ENCODE data around the gene HOXC9. TPM values are rescaled to one million over a fixed set of nuclear protein-coding genes. Genes with fewer than 3 reads are reported as not detected.

Gene HOXC9
- total RNA-seq, 1 donor from 2014 or later: not detected

DNA sequence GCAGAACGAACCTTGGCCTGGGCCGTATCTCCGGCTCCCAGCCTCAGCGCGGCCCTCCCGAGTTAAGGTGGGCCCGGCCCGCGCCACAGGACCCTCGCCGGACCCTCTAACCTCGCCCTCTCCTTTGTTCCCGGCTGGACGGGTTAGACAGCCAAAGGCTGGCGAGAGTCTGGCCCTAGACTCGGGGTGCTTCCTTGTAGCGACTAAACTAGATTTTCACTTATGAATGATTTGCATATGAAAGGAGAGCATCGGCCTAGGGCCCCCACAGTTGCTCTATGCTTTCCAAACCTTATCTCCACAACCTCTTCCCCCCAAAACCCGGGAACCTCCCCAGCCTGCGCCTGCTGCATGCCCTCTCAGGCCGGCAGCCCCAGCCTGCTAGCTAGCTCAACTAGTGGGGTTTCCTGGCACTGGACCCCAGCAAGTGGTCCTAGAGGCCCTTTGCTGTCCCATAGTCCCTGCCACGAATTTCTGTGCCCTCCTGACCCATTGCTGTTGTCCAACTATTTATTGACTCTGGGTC lies 34.9 kb downstream of the HOXC9 start:
- Mint-ChIP-seq H3K4me1 (peaks cover 22% of the 10 kb centered on the region), H3K27ac (no peak overlapping the region), H3K27me3 (peaks cover 63% of the 10 kb centered on the region), H3K4me3 (peak overlapping the region; percentile 29), H3K36me3 (ENCODE audit: low read depth) (no peaks in the 10 kb centered on the region), H3K9me3 (no peaks in the 10 kb centered on the region)
- ChIA-PET CTCF (interaction anchor here (0.8 to 6.3 kb wide), 4 partner anchors 18 to 173 kb away, joined by 4 to 98 read pairs (median 6); partner anchors contain the start of gene SMUG1), POLR2A (interaction anchor here (1.4 kb wide), 1 partner anchor 154 kb away, joined by 3 read pairs; the partner anchor contains the start of gene SMUG1)
- ATAC-seq (ENCODE audit: low read depth) (no peak), DNase-seq (no peak)
- intact Hi-C loops (cut with micrococcal nuclease): loop anchor here (2.0 to 5.0 kb wide), 3 partner anchors 18 to 73 kb away; partner anchors contain the start of gene HOXC4
- TF ChIP-seq, protein P1, sequence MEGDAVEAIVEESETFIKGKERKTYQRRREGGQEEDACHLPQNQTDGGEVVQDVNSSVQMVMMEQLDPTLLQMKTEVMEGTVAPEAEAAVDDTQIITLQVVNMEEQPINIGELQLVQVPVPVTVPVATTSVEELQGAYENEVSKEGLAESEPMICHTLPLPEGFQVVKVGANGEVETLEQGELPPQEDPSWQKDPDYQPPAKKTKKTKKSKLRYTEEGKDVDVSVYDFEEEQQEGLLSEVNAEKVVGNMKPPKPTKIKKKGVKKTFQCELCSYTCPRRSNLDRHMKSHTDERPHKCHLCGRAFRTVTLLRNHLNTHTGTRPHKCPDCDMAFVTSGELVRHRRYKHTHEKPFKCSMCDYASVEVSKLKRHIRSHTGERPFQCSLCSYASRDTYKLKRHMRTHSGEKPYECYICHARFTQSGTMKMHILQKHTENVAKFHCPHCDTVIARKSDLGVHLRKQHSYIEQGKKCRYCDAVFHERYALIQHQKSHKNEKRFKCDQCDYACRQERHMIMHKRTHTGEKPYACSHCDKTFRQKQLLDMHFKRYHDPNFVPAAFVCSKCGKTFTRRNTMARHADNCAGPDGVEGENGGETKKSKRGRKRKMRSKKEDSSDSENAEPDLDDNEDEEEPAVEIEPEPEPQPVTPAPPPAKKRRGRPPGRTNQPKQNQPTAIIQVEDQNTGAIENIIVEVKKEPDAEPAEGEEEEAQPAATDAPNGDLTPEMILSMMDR (IDR thresholded peaks at IDR 0.05): no peak

DNA sequence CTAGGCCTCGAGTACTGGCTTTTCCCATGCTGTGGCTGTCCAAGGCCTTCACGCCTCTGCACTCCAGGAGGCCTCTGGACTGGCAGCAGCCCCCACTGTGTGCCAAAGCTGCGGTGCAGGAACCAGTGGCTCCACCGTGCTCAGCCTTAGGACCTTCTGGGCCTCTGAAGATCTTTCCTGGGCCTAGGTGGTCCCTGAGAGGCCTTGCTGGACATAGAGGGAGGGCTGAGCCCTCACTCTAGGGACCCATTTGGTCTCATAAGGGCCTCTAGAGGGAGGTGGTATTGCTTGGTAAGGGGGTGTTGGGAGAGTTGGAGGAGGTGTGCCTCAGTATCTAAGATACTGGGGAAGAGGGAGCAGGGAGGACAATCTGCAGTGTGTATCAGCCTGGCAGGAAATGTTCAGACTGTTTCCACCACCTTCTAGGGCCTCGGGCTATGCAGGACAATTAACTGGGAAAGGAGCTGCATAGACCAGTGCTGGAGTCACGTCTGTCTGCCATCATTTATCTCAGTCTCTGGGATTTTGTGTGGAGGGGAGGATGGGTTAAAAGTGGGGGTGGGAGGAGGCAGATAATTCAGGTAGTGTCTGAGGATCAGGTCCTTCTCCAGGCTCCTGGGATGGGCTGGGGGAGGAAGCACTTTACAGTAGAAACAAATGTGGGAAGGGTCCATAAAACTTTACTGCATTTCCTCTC lies 35.8 kb downstream of the HOXC9 start:
- POLR2A ChIA-PET: no interaction called here
- CTCF ChIA-PET: interaction anchor here (1.4 to 6.3 kb wide), 3 partner anchors 156 to 172 kb away, joined by 6 to 98 read pairs (median 6); partner anchors contain the start of gene SMUG1

DNA sequence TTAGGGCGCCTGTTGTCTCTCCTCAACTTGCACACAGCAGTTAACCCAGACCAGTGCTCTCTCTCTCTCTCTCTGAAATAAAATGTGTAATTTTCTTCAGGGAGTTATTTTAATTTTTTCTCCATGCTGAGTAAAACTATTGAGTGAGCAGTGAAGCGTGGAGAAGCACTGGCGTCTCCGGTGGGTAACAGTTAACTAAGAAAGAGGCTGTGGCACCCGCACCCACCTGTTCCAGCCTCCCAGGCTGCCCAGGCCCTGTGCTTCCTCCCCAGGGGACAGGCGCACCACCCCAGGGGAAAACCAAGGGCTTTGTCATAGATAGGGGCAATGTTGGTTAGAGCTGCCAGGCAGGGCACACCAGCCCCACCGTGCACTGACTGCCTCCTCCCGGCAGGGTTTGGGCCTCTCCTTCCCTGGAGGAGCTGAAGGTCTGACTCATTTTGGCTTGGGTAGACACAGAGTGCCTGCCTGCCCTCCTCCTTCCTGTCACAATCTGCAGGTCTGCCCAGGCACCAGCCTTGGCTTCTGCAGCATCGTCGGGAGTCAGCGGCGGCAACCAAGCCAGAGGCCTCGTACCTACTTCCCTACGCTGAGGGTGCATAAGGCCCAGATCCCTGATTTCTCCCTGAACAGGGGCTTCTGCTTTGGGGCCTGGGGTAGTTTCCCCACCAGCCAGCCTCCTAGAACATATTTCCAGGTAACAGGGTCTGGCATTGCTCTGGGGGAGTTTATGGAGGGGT lies 36.8 kb downstream of the HOXC9 start:
- ATAC-seq (ENCODE audit: low read depth) (no peak), DNase-seq (no peak)
- CTCF ChIA-PET: interaction anchor here (2.0 kb wide), 1 partner anchor 171 kb away, joined by 6 read pairs; no protein-coding TSS in a partner anchor
- TF ChIP-seq, protein P1 (IDR thresholded peaks at IDR 0.05): no peak
- no peaks in the 10 kb centered on the region for H3K36me3 Mint-ChIP-seq (ENCODE audit: low read depth)
- peaks cover 67% of the 10 kb centered on the region for H3K27me3 Mint-ChIP-seq
- intact Hi-C loops (cut with micrococcal nuclease): no loop called here
- POLR2A ChIA-PET: interaction anchor here (0.5 kb wide), 1 partner anchor 15 kb away, joined by 4 read pairs; no protein-coding TSS in a partner anchor
- H3K9me3 Mint-ChIP-seq: no peaks in the 10 kb centered on the region
- H3K4me3 Mint-ChIP-seq: no peak overlapping the region
- no peak overlapping the region for H3K27ac Mint-ChIP-seq
- H3K4me1 Mint-ChIP-seq: peaks cover 20% of the 10 kb centered on the region

More for the DNA sequence above, 35.8 kb downstream of the HOXC9 start:
- Mint-ChIP-seq H3K36me3 (ENCODE audit: low read depth) (no peaks in the 10 kb centered on the region), H3K27ac (no peak overlapping the region), H3K9me3 (no peaks in the 10 kb centered on the region), H3K4me1 (peaks cover 20% of the 10 kb centered on the region), H3K4me3 (no peak overlapping the region), H3K27me3 (peaks cover 67% of the 10 kb centered on the region)
- ATAC-seq (ENCODE audit: low read depth): no peak
- intact Hi-C loops (cut with micrococcal nuclease): loop anchor here (2.0 kb wide), 1 partner anchor 17 kb away; the partner anchor contains the start of gene HOXC4
- DNase-seq: no peak
- TF ChIP-seq, protein P1 (IDR thresholded peaks at IDR 0.05): no peak

DNA sequence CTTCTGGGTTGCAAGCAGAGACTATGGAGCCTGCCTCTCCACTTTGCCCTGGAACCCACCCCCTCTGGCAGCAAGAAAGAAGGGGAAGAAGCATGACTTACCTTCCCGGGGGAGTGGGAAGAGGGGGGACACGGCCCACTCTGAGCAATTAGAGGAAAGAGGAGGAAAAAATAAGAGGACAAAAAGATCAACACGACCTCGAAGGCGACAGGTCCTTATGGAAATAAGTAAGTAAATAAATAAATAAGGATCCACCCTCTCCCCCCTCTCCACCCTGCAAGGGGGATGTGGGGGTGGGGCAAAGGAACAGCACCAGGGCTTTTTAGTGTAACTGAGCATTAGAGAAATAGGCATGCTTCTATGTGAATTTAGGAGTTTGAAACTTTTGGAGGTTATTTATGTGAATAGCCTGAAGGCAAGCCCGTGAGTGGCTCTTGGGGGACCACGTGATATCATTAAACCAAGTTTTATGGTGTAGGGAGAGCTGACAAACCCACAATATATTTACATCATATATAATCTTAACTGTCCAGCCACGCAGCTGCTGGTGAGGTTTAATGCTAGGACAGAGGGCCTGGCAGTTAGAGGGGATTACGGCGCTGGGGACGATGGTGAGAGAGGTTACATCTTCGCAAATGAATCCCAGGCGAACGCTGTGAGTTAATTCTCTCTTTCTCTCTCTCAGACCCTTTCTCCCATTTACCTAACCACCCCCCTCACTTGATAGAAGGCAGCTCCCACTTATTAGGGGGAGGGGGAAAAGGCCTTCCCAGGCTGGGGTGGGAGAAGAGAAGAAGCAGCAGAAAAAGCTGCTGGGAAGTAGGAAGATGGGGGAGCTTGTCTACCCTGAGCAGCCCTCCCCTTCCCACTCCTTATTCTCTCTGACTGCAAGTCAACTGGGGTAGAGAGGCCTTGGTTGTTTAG lies 37.7 kb downstream of the HOXC9 start:
- Mint-ChIP-seq H3K36me3 (ENCODE audit: low read depth) (no peaks in the 10 kb centered on the region), H3K4me3 (no peak overlapping the region), H3K27me3 (peaks cover 64% of the 10 kb centered on the region), H3K4me1 (peaks cover 18% of the 10 kb centered on the region), H3K27ac (no peak overlapping the region), H3K9me3 (no peaks in the 10 kb centered on the region)
- TF ChIP-seq, protein P1 (IDR thresholded peaks at IDR 0.05): no peak
- intact Hi-C loops (cut with micrococcal nuclease): no loop called here
- POLR2A ChIA-PET: no interaction called here
- CTCF ChIA-PET: interaction anchor here (1.0 kb wide), 1 partner anchor 163 kb away, joined by 3 read pairs; no protein-coding TSS in a partner anchor
- DNase-seq (no peak), ATAC-seq (ENCODE audit: low read depth) (no peak)

All from activated B cell treated with CpG ODN at 0.5 μM for 24 hours (primary cell).